Measurements from ENCODE around the gene JAG2.
"Not testable (repeated sequence)": the region's sequence is repeated elsewhere in the genome, so short reads cannot be mapped to it uniquely, and the experiment has no call there.

JAG2 gene

DNA sequence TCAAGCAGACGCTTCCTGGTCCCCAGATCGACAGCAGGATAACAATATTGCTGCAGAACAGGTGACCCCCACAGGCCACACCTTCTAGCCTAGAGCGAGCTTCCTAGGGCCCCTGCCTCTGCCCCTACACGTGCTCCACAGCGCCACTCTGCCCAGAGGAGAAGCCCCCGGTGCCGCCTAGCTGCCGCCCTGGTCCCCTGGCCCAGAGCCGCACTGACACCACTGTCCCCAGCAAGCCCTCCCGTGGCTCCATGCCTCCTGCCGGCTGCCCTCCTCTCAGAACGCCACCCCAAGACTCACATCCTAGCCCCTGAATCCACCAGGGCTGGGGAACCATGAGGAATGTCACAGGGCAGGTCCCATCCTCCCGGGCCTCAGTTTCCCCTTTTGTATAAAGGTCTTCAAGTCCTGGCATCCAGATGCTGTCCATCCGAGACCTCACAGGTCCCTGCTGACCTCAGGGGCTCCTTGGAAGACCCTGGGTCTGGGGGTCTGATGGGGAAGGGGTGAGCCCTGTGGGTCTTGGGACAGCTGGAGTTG, 31.0 kb downstream of the JAG2 start:
- no peak for DNase-seq

DNA sequence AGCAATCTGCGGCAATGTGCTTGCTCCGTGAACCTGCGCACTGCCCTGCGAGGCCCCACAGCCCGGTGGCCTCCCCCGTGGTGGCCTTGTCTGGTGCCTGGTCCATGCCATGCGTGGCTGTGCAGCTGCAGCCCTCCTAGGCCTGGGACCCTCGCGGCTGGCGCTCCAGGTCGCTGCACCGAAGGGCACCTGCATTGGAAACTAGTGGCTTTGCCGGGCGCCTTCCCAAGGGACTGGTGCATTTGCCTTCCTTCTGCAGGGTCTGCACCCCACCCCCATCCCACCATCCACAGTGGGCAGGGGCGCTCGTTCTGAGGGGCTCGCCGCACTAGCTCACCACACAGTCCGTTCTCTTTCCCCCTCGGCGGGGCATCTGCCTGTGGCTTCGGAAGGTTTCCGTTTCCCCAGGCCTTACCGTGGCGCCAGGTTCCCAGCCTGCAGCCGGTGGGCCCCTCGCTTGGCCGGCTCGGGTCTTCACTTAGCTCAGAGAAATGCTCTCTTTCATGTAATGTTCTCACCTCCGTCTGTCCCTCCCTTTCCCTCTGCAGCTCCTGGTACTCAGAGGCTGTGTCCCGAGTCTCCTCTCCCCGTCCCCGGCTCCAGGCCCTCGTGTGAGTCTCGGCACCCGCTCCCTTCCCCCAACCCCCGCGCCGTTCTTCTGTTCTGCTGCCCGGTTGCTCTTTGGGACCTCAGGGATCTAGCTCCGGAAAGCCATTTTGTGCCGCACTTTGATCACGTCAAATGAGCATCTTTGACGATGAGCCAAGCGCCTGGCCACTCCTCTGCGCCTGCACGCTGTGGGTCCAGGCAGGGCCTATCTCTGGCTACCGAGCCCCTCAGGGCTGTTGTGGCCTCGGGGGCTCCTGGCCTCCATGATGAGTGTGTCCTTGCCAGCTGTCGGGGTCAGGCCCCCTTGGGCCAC, 31.9 kb downstream of the JAG2 start:
- DNase-seq, result no peak

DNA sequence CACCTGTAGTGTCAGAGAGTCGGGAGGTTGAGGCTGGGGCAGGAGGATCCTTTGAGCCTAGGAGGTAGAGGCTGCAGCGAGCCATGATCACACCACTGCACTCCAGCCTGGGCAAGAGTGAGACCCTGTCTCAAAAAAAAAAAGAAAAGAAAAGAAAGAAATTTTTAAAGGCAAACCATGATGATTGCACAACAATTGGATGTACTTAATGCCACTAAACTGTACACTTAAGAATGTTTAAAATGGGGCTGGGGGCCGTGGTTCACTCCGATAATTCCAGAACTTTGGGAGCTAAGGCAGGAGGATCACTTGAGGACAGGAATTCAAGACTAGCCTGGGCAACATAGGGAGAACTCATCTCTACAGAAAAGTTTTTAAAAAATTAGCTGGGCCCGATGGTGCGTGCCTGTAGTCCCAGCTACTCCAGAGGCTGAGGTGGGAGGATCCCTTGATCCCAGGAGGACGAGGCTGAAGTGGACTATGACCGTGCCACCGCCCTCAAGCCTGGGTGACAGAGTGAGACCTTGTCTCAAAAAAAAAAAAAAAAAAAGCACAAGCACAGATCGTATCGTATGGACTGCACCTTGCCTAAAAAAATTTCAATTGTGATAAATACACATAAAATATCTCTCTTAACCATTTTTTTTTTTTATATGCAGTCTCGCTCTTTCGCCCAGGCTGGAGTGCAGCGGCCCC, 32.7 kb downstream of the JAG2 start:
- no peak for DNase-seq

DNA sequence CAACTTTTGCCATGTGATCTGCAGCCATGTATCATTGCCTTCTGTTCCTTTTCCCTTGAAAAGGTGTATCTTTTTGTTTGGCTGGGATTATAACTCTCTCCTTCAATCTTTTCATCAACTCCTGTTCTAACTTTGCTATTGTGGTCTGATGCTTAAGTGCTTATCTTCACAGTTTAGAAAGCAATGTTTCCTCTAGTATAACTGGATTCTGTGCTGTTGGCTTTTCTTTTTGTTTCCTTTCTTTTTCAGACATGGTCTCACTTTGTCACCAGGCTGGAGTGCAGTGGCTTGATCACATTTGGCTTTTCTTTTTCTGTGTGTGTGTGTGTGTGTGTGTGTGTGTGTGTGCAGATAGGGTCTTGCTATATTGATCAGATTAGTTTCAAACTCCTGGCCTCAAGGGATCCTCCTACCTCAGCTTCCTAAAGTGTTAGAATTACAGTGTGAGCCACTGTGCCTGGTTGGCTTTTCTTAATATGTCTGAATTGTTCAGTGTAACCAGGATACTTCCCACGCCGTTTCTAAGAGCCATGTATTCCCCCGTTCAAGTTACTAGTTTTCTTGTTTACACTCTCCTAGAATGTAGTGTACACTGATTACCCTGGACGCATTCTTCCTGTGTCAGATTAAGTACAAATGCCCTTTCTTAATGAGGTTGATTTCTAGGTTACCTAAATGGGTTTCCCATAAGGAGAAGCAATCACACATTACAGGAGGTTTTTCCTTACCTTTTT, 35.5 kb downstream of the JAG2 start:
- no peak for DNase-seq

DNA sequence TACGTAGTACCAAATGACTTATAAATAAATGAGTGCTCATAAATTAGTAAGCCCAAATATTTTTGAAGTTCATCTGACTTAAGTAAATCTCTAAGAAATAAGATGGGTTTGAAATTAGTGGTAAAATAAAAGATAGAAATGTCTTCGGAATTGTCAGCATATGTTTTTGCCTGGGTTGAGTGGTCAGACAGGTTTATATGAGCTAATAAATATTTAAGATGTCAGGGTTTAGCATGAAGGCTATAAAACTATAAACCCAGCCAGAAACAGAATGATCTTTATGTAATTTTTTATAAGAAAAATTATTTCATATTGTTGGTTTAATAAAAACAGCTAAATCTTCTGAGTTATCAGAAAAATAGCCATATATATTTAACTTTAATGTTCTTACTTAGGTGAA, 37.3 kb downstream of the JAG2 start:
- no peak for DNase-seq

DNA sequence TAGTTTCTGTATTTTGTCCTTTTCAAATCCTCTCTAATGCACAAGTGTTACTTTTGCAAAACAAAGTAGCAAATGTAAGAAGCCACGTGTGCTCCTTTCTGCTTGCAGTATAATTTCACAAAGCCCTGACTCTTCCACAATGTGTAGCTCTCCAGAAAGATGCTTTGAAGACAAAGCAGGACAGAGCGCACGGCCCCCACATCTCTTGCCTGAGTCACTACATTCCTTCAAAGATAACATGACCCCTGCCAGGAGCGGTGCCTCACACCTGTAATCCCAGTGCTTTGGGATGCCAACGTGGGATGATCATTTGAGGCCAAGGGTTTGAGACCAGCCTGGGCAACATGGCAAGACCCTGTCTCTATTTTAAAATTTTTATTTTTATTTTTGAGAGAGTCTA, 40.5 kb downstream of the JAG2 start:
- DNase-seq, result no peak

DNA sequence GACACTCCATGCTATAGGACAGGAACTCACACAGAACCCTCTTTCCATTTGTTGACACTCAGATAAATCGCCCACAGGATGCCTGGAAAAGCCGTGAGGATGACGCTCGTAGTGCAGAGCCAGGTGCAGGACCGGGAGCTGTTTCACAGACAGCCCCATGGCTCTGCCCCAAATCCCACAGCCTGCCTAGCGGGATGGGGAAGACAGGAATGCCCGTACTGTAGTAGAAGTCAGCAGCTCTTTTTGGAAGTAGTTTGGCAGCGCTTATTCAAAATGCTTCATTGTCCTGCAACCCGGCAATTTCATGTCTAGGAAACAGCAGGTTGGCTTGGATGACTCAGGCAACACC, 41.6 kb downstream of the JAG2 start:
- DNase-seq, result no peak

DNA sequence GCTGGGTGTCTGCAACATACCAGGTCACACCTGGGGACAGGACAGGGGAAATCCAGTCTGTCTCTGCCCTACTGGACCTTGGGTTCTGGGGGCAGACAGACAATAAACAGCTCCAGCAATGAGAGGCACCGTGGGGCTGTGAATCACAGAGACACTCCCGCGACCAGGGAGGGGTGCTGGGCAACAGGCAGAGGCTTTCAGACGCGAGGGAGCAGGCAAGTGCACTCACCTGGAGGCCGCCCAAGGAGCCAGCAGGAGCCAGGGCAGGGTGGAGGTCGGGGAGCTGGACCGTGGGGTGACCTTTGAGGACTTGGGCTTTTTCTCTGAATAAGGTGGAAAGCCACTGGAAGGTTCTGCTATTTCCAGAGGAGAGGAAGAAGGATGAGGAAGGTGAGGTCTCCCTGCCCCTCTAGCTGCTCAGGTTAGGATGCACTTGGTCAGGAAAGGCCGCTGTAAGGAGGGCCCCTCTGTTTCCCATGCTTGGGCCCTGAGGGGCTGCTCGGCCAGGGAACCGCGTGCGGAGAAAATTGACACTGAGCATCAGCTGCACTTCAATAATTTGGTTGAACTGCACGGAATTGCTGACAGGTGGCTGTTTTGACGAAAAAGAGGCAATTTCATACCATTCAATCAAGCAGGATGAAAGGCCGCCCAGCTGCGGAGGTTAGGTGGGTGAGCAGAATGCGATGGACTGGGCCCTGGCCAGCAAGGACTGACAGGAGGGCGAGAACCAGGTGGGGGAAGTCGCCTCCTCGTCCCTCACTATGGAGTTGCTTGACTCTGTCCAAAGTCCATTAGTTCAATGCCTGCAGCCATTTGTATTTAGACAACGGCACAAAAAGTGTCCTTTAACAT, 42.2 kb downstream of the JAG2 start:
- no peak for DNase-seq

DNA sequence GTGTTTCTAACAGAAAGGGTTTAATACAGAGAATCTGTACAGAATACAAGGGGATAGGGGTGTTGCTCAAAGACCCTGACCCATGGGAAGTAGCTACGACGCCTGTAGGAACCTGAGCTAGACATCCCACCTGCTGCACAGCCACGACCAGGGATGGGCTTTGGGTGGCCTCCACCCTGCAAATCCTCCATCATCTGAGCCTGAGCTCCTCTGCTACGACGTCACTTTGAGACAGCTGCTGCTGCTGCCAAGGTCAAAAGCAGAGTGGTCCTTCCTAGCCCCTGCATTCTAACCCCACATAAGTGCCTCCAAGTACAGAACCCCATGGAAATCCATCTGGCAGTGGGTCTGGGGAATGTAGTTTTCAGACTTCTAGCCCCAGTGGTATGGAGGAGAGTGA, 43.8 kb downstream of the JAG2 start:
- DNase-seq, result no peak

DNA sequence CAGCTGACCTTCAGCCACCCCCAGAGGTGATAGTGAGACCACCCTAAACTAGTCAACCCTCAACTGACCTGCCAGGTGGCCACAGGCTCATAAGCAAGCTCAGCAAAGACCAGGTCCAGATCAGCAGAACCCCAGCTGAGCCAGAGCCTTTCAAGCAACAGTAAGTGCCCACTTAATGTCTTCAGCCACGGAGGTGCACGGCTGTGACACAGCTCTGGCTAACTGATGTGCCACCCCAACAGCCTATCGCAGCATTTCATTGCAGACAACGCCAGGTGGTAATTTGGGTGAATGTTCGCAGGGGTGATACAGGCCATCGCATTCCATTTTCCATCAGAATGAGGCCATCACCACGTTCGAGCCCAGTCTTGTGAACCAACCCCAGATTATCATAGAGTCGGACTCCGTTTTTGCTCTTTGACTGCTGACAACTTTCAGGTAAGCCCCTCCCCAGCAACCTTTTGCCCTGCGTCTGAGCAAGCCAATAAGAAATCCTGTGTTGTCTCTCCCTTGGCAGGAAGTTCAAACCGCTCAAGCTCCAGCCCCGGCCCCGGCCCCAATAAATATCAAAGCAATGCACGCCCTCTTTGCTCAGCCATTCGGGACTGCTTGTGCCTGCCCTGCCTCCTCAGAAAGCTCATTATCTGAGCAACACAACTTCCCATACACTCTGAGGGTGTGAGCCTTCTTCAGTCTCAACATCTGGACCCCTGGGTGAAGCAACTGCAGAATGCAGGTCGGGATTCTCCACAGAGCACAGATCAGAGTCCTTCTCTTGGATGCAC, 44.4 kb downstream of the JAG2 start:
- DNase-seq, result no peak

DNA sequence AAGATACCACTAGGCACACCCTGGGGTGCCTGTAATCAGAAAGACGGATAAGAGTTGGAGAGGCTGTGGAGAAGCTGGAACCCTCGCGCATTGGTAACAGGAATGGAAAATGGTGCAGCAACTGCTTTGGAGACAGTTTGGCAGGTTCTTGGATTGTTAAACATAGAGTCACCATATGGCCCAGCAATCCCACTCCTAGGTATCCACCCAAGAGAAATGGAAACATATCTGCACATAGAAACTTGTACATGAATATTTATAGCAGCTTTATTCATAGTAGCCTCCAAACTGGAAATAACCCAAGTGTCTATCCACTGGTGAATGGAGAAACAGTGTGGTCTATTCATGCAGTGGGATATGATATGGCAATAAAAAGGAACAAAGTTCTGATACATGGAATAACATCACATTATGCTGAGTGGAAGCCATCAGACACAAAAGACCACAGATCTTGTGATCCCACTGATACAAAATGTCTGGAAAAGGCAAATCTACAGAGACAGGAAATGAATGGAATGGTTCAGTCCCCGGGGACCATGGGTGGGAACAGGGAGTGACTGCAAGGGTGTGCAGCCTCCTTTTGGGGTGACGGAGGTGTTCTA, 45.4 kb downstream of the JAG2 start:
- DNase-seq, result no peak

DNA sequence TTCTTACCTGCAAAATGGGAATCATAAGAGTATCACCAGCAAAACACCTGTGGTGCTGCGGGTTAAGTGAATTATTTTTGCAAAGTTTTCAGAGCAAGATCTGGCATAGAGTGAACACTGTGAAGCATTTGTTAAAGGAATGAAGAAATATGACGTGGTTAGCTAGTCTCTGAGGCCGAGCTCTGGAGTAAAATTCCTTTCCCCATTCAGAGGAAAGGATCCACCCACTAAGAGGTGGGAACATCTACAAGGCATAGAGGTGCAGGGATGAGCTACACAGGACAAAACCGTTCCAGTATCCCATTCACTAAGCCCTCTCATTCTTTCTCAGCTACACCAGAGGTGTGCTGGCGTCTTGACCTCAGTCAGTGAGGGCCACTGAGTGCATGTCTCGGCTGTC, 48.5 kb downstream of the JAG2 start:
- no peak for DNase-seq

DNA sequence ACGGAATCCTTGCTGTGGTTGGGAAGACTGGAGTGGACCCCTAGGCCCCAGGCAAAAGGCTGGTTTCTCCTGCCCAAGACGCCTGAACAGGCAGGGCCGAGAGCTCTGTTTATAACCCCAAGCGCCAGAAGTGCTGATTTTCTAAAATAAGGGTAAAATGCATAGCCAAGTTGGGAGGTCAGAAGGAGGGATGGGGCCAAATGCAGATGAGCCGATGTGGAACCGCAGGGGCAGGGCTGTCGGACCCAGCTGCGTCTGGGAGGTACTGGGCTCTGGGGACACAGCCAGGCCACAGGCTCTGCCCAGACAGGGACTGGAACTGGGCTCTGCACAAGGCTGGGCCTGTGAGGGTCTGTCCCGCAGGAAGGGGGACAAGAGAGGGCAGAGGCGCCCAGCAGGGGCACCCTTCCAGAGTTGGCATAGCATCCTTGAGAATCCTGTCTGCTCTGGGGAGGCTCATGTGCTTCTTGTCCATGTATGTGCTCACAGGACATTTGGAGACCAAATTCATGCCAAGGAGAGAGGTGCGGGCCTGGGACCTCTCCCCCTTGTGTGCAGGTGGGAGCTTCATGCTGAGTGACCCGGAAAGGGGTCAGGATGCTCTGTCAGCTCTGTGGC, 49.1 kb downstream of the JAG2 start:
- no peak for DNase-seq

DNA sequence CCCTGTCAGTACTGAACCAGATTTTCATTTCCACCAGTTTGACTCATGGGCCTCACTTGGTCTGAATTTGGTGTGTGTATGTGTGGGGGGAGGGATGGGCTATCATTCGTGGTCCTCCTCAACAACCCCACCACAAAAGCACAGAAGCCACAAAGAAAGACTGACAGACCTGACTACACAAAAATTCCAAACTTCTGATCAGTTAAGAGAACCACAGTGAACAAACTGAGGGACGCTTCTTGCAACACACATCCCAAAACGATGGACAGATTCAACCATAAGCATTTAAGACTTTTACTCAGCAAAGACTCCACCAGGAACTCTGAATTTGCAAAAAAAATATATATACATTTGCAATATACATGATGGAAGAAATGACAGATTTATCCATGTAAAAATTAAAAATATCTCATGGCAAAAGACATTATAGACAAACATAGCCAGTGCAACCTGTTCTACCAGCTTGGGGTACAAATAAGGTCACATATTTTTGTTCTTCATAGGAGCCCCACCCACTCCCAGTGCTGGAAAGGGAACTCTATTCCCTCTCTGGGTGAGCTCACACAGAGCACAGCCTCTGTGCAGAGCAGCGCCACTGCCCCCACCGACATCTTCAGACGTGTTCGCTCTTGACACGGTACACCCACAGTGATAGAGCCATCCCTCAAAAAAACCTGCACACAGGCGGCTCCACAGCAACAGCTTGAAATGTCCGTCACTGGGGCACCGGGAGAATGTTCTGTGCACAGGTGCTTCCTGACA, 49.7 kb downstream of the JAG2 start:
- DNase-seq, result no peak

DNA sequence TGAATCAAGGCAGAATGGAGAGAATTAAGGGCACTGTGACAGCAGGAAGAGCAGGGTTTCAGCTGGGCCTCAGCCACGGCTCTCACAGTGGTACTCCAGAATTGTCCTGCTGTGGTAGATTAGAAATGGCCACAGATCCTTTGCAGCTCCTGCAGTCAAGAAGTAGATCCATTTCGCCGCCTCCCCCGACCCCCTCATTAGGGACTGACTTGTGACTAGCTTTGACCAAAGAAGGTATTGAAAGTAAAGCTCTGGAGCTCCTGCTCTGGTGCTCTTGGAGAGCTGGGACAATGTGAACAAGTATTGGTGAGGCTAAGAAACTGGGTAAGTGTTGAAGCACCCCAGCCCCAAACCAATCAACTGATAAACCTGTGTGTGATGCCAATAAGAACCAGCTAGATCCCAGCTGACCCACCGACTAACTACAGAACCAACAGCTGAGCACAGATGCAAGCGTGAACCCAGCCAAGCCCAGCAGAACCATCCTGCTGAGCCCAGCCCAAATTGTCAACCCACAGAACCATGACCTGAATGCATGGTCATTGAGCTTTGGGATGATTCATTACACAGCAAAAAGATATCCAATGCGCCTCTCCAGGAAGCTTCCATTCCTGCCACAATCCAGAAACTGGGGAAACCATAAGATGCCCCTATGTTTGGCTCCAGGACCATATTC, 50.7 kb downstream of the JAG2 start:
- no peak for DNase-seq

DNA sequence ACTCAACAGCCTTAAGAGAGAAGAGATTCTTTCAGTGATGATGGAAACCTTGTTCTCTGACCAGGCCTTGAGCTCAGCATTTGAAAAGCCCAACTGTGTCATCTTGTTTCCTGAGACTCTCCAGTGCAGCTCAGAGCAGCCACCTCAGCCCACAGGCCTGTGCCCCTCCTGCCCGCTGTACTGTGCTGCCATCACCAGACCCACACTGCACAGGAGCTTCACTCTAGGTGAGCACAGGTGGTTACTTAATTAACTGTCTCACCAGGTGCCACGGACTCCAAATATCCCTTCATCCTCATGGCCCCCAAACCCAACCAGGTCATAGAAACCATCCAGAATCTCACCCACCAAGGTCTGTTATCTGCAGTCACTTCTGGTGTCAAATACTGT, 51.3 kb downstream of the JAG2 start:
- DNase-seq, result no peak

DNA sequence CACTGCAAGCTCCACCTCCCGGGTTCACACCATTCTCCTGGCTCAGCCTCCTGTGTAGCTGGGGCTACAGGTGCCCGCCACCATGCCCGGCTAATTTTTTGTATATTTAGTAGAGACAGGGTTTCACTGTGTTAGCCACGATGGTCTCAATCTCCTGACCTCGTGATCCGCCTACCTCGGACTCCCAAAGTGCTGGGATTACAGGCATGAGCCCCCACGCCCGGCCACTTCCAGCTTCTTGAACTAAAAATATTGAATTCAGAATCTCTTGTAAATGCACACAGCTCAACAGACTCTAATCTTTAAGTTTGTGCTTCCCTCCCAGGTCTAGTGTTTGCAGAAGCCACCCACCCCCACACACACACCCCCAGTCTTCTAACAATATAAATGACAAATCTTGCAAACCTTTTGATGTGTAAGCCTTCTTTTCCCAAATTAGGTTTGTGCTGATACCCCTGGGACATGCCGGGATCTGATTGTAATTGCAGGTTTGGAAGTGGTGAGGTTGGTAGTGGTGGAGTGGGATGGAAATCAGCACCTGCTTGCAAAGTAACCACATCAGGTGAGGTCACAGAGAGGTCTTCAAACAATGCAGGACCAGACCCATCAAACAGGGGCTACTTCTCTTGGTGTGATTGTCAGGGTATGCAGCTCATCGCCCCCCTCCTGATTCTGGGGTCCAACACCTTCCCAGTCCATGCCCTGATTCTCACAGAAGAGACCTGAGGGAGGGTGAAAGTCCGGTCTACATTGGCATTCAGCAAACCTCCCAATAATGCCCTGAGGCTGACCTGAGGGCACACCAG, 51.9 kb downstream of the JAG2 start:
- no peak for DNase-seq

DNA sequence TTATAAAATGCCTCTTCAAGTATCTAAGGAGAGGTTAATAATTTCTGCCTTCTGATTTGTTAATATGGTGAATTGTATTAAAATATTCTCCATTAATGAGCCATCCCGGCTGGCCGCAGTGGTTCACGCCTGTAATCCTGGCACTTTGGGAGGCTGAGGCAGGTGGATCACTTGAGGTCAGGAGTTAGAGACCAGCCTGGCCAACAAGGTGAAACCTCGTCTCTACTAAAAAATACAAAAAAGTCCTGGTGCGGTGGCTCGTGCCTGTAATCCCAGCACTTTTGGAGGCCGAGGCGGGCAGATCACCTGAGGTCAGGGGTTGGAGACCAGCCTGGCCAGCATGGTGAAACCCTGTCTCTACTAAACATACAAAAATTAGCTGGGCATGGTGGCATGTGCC, 59.3 kb downstream of the JAG2 start:
- DNase-seq, result not testable (repeated sequence)

DNA sequence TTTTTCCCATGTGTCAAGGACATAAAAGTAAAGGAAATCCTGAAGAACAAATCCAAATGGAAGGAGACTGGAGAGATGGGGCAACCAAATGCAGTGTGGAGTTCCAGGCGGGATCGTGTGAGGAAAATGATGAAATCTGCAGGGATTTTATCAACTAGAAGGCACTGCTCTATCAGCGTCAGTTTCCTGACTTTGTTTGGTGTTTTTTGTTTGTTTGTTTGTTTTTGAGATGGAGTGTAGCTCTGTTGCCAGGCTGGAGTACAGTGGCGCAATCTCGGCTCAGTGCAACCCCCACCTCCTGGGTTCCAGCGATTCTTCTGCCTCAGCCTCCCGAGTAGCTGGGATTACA, 60.1 kb downstream of the JAG2 start:
- no peak for DNase-seq

Data from activated T-cell treated with anti-CD3 and anti-CD28 coated beads, Interleukin-2, amount 50 U/mL, for 48 hours (primary cell).